HEK293T (cell line): Measurements from ENCODE around the gene GOSR1.

ENCODE experiments used
- ARNT ChIP-seq: fragments of 450-650 bp; IDR thresholded peaks from 2 replicates; pipeline ENCODE4 v1.6.1; 2017; ENCODE audit warnings: mild to moderate bottlenecking
- BHLHE40 ChIP-seq: fragments of 450-650 bp; IDR thresholded peaks from 2 replicates; pipeline ENCODE4 v1.6.1; 2016; ENCODE audit warnings: mild to moderate bottlenecking, moderate library complexity, borderline replicate concordance
- CTBP1 ChIP-seq: fragments of 450-650 bp; IDR thresholded peaks from 2 replicates; pipeline ENCODE4 v1.6.1; 2016; ENCODE audit warnings: borderline replicate concordance
- ELF4 ChIP-seq: fragments of 450-650 bp; IDR thresholded peaks from 2 replicates; pipeline ENCODE4 v1.6.1; 2017; ENCODE audit warnings: antibody characterized with exemption
- FOXA1 ChIP-seq: fragments of 450-650 bp; IDR thresholded peaks from 2 replicates; pipeline ENCODE4 v1.6.1; 2016; ENCODE audit warnings: mild to moderate bottlenecking
- FOXK2 ChIP-seq: fragments of 450-650 bp; IDR thresholded peaks from 2 replicates; pipeline ENCODE4 v1.6.1; 2016; ENCODE audit warnings: mild to moderate bottlenecking
- LEF1 ChIP-seq: fragments of 450-650 bp; IDR thresholded peaks from 2 replicates; pipeline ENCODE4 v1.6.1; 2017; ENCODE audit warnings: mild to moderate bottlenecking, borderline replicate concordance
- NFRKB ChIP-seq: fragments of 450-650 bp; IDR thresholded peaks from 2 replicates; pipeline ENCODE4 v1.6.1; 2016; ENCODE audit warnings: mild to moderate bottlenecking, moderate library complexity
- PKNOX1 ChIP-seq: fragments of 450-650 bp; IDR thresholded peaks from 2 replicates; pipeline ENCODE4 v1.6.1; 2016
- SP1 ChIP-seq: fragments of 450-650 bp; IDR thresholded peaks from 2 replicates; pipeline ENCODE4 v1.6.1; 2017
- TARDBP ChIP-seq: fragments of 450-650 bp; IDR thresholded peaks from 2 replicates; pipeline ENCODE4 v1.6.1; 2016
- ZNF384 ChIP-seq: fragments of 450-650 bp; IDR thresholded peaks from 2 replicates; pipeline ENCODE4 v1.6.1; 2016

GRCh38 chr17:30468465-30468864 is 8.7 kb upstream of the GOSR1 start:
- no peak for TF ChIP-seq NFRKB
- no peak for TF ChIP-seq SP1
- TF ChIP-seq CTBP1: no peak
- no peak for TF ChIP-seq FOXK2
- no peak for TF ChIP-seq TARDBP
- TF ChIP-seq LEF1: no peak
- TF ChIP-seq PKNOX1: no peak
- no peak for TF ChIP-seq ZNF384
- TF ChIP-seq BHLHE40: no peak
- no peak for TF ChIP-seq ARNT
- TF ChIP-seq FOXA1: no peak
- no peak for TF ChIP-seq ELF4
